GM19395 (cell line): ENCODE measurements around the gene SERPINH1.

Experiments used
- ATAC-seq: cut with Tn5 transposase; IDR thresholded peaks from one replicate; pipeline ENCODE4 v1.9.1; 2021; ENCODE audit warnings: mild to moderate bottlenecking, moderate library complexity; ENCODE audit not compliant: unreplicated experiment

Gene SERPINH1

GRCh38 chr11:75594211-75594610, 32.2 kb downstream of the SERPINH1 start:
- no peak for ATAC-seq

GRCh38 chr11:75595429-75595828, 33.4 kb downstream of the SERPINH1 start:
- no peak for ATAC-seq

DNA sequence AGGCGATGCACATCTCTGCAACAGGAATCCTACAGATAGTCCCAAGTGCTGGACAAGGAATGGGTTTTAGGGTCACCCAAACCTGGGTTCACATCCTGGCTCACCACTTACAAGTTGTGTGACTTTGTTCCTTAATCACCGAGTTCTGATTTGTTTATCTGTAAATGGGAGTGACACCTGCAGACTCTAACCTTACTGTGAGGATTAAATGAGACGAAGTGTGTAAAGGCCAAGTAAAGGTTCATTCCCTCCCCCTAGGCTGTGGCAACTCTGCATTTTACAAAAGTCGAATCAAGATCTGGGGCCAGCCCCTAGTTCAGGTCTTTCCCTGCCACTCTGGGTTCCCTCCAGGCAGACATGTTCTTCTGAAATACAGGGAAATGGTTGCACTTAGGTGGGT, 34.9 kb downstream of the SERPINH1 start:
- no peak for ATAC-seq

DNA sequence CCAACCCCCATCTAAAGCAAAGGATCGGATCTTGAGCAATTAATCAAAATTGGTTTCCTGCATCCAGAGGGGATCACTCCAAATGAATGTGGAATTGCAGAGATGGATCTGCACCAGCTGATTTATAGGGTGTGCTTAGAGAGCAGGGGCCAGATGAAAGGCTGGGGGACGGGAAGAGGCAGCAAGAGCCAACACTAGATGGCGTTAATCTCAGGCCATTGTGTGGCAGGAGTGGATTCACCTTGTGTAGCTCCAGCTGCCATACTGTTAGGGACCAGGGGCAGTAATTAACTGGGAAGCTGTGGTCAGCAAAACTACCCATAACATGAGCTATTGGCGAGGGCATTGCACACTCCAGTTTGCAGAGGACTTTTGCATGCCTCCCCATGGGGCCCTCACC, 35.6 kb downstream of the SERPINH1 start:
- no peak for ATAC-seq

- no peak for ATAC-seq
Measured at GRCh38 chr11:75598264-75598663, 36.2 kb downstream of the SERPINH1 start.

DNA sequence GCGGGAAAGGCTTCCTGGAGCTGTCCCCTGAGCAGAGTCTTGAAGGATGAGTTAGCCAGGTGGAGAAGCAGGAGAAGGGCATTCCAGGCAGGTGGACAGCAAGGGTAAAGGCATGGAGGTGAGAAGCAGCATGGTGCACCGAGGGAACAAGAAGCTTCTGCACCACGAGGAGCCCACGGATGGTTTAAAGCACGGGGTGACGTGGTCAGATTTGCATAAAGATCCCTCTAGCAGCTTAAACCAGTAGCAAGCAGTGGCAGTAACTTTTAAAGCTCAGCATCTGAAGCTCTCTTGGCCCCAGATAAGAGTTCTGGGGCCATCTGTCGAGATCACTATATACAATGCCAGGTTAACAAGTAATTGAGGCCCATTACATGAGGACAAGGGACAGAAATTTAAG, 36.8 kb downstream of the SERPINH1 start:
- ATAC-seq = no peak

DNA sequence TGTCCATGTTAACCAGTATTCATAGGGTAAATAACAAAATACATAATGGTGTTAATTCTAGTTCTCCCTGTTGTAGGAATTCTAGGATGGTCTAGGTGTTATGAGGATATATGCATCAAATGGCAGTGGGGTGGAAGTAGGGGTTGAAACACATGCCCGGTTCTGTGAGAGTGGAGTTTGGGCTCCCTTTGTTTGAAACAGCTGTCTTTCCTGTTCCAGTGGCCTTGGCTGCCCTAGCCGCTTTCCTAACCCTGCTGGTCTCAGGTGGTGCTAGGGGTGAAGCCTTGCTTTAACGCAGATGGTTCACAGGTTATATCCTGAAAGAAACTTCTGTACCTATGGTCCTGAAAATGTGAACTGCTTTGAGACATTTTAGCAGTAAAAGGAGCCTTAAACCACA, 38.3 kb downstream of the SERPINH1 start:
- no peak for ATAC-seq

GRCh38 chr11:75601494-75601893, 39.4 kb downstream of the SERPINH1 start:
- no peak for ATAC-seq

DNA sequence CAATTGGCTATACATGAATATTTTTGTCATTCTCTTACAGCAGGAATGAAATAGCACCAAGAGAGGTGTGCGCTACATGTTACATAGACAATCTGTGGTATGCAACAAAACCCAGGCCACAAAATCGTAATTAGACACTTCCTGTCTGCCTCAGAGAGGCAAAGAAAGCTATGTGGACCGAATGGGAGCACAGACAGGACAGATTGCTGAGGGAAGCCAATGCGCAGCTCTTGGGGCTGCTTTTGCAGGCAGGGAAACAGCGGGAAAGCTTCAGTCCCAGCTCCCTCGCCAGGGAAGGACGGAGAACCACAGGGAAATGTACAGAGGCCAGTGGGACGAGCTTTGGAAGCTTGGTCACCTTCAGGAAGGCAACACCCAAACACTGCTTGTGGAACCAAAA, 40.9 kb downstream of the SERPINH1 start:
- no peak for ATAC-seq

DNA sequence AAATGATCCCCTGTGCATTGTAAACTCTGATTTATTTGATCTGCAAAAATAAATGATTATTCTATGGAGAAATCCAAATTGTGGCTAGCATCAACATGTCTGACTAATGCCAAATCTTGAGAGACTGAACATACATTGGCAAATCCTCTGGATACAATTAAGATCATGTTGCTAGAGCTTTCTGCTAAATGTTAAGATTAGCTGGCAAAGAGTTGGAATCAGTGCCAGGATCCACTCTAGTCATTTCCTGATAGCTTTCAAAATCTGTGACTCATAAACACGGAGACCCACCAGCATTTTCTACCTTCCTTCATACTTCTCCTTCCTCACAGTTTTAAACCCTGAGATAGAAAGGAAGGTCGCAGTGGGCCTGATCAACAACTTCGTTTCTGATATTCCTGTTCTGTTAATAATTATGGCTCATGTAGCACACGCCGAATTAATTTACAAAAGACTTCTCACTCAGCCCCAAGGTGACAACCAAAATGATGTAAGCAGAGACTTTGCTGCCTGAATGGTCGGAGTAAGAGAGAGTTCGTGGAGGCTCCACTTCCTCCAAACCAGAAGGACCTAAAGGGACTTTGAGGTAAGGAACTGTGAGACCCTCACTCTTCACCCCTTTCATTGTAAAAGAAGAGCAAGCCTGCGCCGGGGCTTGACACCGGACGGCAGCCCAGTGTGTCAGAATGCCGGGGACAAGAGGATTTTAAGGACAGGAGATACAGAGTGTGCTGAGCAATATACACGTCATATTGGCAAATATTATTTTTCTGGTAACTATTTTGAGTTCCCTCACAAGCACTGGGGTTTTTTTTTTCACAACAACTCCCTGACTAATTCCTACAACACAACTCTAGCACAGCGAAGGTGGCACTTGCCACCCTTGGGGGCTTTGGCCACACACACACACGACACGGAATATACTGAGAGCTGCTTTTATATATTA, 42.0 kb downstream of the SERPINH1 start:
- ATAC-seq = no peak

DNA sequence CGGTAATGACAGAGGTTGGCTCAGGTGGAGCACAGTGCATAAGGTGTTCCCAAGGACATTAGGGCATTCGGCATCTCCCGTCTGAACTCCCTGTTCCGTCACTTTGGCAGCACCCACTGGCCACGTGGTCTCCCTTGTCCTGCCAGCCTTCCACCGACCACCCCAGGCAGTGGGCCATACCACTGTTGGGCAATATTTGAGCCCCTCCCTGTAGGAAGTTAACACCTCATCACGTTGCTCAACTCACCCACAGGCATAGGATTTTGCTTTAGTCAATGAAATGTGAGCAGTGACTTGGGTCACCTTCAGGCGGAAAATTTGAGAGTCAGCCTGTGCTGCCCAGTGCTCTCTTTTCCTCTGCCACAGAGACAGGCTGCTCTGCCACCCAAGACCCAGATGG, 44.0 kb downstream of the SERPINH1 start:
- no peak for ATAC-seq

DNA sequence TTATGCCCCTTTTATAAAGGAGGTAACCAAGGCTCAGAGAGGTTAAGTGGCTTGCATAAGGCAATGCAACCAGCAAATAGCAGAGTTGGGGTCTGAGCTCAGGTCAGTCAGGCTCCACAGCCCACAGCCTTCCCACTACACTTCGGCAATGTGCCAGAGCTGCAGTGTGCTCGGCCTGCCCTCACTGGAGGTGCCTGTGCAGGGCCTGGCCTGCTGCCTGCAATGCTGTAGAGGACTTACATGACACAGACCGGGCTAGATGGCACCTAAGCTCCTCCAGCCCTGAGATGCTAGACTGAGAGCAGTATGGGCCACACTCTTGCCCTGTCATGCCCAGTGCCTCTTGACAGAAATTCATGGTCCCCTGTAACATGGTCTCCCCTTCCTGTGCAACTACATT, 49.8 kb downstream of the SERPINH1 start:
- no peak for ATAC-seq

DNA sequence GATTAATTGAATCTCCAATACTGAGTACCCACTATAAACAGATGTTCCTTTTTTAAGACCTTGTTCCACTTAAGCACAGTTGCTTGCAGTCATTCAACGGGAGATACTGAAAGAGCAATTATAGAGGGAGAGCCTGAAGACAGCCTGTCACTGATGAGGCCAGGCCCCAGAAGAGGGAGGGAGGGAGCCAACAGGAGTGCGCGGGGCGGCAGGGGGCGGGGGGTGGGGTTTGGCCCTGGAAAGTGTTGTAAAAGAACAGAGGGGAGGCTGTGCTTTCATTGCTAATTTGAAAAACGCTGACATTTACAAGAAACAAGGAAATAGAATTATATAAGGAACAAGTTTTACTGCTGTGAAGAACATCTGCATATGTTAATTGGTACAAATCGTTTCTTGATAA, 53.7 kb downstream of the SERPINH1 start:
- ATAC-seq = no peak

- no peak for ATAC-seq
Measured at GRCh38 chr11:75616281-75616680, 54.2 kb downstream of the SERPINH1 start.
